Left ventricle myocardium superior (tissue), 1 donor: Measurements from ENCODE around the gene NINL. TPM values are rescaled to one million over a fixed set of nuclear protein-coding genes. Genes with fewer than 3 reads are reported as not detected.
A peak's percentile ranks its signal among the peaks of the same experiment; 100 is the strongest.
"Not testable (repeated sequence)": the region's sequence is repeated elsewhere in the genome, so short reads cannot be mapped to it uniquely, and the experiment has no call there.

ENCODE experiments used
- ATAC-seq: fragments of 200-7000 bp; cut with Tn5 transposase; one replicate; pipeline ENCODE4 v1.9.1; 2020; ENCODE audit warnings: mild to moderate bottlenecking, moderate library complexity
- DNase-seq: peaks from one replicate; pipeline ENCODE4 v3.0.0-alpha.2; 2020
- intact Hi-C: fragments of 100-400 bp; cut with micrococcal nuclease; formaldehyde crosslinking; loops from one replicate; pipeline ENCODE4 v1.11.0; 2022
- total RNA-seq: library from RNA; stranded (reverse); fragmentation: NEBNext Ultra II Directional; extraction: Animal tissue kit (Norgen Biotek cat#: 25700); gene quantifications from one replicate; pipeline ENCODE4 v1.2.1, GENCODE V29; 2021
- donor health status: DM: no; HTN: yes; CAD: no; lungs with severe emphysema.

The NINL gene
- total RNA-seq, 1 donor from 2014 or later: 7.6 TPM

DNA sequence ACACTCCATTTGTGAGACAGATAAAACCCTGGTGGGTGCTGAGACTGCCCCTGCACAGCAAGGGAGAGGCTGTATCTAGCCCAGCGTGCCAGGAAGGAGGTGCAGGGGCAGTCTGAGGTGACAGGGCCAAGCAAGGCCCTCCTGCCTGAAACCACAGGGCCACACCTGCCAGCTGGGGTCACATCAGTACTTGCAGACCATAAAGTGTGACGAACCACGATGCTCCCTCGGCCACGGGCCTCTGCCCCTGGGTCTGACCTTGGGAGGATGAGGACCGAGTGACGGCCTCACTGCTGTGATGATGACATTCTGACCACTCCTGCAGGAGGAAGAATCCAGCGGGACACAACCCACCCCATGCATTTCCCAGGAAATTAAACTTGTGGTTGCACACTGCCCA lies 75.1 kb downstream of the NINL start:
- ATAC-seq: no peak
- intact Hi-C loops: no loop called here
- DNase-seq: no peak

DNA sequence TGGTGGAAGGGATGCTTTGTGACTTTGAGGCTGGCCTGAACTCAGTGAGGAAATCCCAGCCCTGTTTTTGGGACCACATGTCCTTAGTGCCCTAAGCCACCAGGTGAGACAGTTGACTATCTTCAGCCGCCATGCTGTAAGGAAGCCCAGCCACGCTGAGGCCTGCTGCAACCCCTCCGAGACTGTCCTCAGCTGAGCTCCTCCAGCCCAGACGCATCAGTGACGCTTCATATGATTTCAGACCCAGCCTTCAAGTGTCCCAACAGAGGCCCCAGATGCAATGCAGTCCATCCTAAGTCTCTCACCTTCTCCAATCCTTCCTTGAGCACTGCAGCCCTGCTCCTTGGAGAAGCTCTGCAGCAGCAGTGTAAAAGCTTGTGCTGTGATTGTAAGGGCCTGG lies 76.2 kb downstream of the NINL start:
- DNase-seq (no peak), ATAC-seq (no peak)
- intact Hi-C loops: no loop called here

DNA sequence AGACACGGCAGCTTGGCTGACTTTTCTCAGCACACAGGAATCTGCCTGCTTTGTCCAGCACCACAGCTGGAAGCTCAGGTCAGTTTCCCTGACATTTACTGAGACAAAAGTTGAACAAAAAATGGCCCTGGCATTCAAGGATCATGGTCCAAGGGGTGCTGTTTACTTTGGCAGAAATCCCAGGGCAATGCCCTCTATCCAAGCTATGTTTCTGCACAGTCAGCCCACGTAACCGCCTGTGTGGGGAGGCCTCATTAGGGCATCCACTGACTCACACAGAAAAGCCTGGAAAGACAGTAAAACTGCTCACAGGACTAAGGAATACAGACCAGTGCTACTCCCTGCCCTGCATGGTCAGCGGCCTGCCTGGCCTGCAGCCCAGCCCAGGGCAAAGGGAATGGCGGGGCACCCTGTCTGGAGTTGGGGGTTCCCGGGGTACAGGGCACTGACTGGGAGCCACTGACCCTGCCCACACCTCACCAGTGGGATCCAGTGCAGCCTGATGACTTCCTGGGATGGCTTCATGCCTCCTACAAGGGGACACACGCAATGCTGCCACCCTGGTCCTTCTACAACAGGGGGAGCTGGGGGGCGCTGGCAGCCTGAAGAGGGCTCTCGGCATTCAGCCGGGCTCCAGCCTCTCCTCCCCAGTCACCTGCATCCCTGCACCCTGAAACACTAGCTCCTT lies 77.1 kb downstream of the NINL start:
- no peak for DNase-seq
- intact Hi-C loops: no loop called here
- ATAC-seq: no peak

DNA sequence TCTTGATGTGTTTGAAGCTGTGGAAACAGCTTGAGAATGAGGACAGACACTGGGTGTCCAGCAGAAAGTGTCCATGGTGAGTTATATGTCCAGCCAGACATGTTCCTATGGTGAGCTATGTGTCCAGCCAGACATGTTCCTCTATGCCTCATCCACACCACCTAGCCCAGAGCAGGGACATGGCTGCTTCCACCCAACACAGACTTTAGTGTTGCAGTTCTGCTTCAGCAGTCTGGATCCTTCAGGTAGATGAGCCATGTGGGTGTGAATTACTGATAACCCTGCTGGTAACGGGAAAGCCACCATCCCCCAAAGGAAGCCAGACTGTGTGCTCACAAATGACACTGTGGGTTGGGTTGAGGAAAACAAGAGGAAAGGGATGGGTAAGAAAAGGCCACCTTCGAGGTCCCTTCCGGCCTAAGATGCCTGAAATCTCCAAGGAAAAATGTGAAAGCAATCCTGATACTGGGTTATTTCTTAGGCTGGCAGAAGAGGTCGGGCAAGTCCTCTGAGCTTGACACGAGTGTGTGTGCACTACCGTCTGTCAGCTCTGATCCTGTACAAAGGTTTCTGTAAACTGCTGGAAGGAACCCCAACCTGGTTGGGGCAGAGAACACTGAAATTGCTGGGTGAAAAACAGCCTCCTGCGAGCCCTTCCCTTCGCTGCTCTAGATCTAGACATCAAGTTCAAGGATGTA lies 77.8 kb downstream of the NINL start:
- DNase-seq: no peak
- no peak for ATAC-seq
- intact Hi-C loops: no loop called here

DNA sequence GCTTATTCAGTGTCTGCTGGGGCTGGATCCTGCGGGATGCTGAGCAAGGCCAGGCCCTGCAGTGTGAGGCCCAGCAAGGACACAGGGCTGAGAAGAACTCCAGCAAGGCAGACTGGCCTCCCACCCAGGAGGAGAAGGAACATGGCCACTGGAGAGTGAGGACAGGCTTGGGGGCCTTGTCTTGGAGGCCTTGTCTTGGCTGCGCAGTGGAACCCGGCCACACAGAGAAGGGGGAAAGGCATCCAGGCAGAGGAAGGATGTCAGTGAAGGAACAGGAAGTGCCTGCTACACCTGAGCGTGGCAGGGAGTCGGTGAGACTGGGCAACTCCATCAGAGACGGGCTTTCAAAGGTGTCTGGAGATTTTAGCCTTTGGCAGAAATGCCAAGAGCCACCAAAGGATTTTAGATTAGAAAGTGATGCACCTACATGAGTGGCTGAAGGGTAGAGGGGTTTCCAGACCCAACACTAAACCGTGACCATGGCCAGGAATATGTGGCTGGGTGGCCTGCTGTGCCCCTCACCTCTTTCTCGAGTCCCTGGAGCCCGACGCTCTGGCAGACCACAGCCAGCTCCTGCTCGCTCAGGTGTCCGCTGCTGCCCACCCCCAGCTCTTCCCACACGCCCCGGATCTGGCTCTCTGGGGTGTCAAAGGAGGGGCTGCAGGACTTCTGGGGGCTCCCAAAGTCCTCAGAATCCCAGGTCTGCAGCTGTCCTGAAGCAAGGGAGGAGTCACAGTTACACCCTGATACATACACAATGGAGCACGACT lies 80.8 kb downstream of the NINL start:
- DNase-seq (no peak), ATAC-seq (no peak)
- intact Hi-C loops: no loop called here

DNA sequence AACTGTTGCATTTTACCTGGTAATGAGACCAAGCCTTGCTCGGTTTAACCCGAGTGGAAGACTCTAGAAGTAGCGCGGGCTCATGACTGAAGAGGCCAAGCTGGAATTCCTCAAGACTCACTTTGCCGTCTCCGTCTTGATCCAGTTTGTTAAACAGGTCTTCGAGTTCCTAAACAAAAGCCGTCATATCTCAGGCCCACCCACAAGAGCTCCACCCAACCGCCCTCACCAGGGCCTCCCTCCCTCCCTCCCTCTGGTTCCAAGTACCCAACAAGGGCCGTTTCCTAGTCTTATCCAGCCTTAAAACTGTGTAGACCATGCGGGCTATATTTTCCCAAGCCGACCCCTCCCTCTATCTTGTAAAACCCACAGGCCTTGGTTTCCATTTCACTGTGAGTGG lies 81.4 kb downstream of the NINL start:
- no peak for ATAC-seq
- intact Hi-C loops: no loop called here
- no peak for DNase-seq

DNA sequence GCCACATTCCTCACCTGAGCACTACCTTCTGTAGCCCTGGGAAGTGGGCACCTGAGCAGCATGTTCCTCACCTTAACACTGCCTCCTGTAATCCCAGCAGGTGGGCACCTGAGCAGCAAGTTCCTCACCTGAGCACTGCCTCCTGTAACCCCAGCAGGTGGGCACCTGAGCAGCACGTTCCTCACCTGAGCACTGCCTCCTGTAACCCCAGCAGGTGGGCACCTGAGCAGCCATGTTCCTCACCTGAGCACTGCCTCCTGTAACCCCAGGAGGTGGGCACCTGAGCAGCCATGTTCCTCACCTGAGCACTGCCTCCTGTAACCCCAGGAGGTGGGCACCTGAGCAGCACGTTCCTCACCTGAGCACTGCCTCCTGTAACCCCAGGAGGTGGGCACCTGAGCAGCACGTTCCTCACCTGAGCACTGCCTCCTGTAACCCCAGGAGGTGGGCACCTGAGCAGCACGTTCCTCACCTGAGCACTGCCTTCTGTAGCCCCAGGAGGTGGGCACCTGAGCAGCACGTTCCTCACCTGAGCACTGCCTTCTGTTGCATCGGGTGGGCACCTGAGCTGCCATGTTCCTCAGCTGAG lies 82.2 kb downstream of the NINL start:
- ATAC-seq, DNase-seq, intact Hi-C loops: not testable (repeated sequence)

DNA sequence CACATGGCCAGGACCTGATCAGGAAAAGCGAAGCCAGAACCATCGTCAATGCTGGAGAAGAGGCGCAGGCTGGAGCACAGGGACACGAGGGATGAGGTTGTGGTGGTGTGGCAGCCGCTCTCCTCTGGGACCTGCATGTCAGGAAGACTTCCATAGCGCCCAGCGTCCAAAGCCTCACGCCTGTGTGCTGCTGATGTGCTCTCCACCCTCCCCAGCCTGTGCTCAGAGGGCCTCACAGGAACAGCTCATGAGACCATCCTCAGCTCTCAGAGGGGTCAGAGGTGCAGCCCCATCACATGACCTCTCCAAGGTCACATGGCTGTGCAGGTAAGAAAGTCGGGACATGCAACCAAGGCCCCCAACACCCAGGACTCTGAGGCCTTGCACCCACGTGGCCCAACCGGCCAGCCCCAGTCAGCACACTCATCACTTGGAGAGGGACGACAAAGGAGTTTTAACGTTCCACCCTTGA lies 84.4 kb downstream of the NINL start:
- ATAC-seq: no peak
- no peak for DNase-seq
- intact Hi-C loops: no loop called here

DNA sequence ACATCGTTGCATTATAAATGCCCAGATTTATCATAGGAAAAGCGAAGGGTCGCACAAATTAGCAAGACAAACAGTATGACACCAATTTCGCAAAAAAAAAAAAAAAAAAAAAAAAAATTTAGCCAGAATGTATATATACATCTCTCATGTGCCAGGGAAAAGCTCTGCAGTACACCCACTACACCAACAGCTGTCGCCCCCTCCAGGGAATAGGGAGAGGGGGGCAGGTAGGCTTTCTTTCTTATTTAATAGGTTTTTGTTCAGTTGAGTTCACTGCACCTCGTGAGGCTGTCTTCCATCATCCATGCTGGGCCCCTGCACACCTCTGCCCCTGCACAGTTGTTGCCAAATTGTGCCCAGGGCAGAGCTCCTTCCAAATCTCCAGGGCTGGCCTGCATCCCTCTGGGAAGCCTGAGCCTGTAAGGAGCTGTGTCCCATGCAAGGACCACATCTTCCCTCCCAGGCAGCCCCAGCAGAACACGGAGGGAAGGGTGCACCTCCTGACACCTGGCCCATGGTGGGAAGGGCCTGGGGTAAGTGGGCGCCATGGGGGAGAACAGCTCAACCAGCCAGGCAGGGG lies 85.4 kb downstream of the NINL start:
- ATAC-seq: no peak
- no peak for DNase-seq
- intact Hi-C loops: no loop called here

DNA sequence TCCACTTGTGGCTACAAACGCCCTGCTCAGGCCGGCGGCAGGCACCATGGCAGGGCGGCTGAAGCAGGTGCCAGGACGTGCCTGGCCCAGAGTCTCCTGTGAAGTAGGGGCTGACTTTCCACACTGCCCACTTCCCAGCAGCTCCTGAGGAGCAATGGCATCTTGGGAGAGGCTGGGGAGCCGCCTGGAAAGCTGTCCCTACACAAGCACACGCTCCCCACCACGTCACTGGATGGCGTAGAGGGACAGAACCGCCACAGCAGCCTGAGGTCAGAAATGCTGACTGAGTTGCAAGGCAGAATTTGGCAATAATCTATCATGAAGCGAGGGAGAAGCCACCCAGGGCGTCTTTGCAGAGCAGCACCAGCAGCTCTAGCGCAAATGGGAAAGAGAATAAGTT lies 86.3 kb downstream of the NINL start:
- ATAC-seq (no peak), DNase-seq (no peak)
- intact Hi-C loops: no loop called here

DNA sequence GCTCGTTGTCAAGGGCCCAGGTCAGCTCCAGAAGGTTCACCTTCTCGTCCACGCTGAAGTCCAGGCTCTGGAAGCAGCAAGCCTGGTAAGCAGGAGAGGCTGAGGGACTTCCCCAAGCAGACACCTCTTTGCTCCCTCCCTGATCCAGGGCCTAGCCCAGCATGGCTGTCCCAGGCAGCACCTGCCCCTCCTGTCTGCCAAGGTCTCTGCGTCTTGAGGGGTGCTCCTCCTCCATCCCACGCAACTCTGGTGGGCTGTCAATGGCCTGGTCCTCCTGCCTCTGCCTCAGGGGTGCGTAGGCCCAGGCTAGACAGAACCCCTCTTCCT lies 87.1 kb downstream of the NINL start:
- no peak for DNase-seq
- intact Hi-C loops: no loop called here
- ATAC-seq: no peak

DNA sequence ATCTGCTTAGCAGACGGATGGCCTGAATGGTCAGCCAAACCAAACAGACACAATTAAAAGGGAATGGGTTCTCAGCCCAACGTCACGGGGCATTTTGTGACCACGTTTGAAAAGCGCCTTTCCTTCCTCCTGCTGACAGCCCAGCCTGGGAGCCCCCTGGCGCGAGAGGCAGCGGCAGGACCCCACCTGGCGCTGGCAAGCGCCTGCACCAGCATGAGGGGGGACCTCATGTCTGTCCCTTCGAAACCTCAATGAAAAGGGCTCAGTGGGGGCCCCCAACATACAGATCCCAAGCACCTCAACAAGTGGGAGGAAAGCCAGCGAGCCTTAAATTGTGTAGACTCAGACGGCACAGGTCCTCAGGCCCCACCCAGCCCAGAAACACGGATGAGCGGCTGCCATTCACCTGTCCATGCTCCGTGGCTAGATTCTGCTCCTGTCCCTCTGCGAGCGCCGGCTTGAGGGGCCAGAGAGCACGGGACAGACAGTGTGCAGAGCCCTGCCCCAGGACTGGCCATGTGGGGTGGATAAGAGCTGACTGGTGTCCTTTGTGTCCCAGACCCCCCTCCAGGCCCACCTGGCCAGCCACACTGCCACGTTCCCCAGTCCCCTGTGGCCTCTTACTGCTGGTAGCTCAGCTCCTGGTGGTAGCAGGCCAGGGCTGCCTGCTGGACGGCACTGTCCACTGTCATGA lies 87.6 kb downstream of the NINL start:
- DNase-seq (no peak), ATAC-seq (no peak)
- intact Hi-C loops: no loop called here

DNA sequence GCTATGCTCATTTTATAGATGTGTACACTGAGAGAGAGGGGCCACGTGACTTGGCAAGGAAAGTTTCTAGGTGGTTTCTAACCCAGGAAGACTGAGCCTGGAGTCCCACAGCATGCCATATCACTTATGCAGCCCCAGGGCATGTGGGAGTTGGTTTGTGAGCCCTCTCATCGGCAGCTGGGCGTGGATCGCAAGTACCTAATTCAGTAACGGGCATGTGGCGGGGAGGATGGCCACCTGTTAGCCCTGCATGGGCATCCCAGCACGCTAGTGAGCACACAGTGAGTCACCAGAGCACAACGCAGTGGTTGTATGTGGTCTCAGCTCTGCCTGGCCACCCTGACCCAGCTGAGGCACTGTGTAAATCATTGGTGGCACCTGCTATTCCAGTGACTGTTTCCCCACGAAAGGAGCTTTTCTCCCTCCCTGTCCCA lies 88.3 kb downstream of the NINL start:
- ATAC-seq (no peak), DNase-seq (no peak)
- intact Hi-C loops: no loop called here

DNA sequence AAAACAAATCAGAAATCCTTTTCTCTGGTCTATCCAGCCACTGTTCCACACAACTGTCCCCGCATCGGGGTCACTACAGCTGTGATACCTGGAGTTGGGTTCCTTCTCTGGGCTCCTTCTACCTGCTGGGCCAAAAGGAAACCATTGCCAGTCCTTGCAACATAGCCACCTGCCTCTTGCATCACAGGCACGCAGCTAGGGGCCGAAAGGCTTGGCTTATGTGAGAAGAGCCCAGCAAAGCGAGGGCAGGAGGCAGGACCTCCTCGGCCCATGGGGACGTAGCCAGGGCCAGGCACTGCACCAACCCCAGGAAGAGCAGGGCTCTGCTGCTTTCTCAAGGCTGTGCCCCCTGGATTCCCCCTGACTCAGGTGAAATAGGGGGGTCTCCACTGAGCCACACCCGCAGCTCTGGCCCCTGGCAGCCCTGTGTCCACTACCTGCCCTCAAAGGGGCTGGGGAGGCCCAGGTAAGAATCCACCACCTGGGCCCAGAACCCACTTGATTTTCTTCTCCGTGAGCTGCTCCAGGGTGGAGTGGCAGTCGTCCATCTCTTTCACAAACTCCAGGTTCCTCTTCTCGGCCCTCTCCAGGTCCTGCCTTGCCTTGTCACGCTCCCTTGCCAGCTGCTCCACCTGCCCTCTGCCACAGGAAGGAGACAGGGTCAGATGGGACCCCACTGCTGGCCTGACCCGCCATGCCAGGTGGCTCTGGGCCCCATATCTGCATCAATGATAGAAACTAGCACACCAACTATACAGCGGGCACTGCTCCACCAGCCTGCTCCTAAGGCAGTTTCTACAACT lies 89.0 kb downstream of the NINL start:
- ATAC-seq (no peak), DNase-seq (no peak)

DNA sequence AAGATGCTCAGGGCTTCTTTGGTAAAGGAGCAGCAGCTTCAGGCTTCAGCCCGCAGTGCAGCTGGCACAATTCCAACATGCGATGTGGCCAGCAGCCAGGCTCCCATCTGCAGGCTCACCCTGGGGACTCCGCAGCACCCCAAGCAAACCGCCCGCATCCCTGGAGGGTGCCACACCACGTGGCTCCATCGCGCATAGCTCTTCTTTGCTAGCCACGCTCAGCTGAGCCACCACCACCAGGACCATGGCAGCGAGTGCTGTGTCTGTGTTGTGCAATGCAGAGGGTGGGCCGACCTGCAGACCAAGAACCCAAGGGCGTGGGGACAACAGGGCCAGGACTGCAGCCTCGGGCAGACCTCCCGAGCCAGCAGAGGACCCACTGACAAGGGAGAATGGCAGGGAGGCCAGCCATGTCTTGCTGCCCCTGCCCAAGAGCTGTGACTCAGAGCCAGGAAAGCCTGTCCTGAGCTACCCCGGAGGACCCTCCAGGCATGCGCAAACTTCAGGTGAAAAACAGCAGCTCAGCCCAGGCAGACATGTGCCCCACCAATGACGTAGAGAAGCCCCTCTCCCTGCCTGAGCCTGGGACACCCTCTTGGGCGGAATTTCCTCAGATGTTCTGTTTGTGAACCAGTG lies 90.0 kb downstream of the NINL start:
- ATAC-seq (no peak), DNase-seq (peak; percentile 46)
- intact Hi-C loops: no loop called here

More for the DNA sequence above, 89.0 kb downstream of the NINL start:
- intact Hi-C loops: no loop called here

DNA sequence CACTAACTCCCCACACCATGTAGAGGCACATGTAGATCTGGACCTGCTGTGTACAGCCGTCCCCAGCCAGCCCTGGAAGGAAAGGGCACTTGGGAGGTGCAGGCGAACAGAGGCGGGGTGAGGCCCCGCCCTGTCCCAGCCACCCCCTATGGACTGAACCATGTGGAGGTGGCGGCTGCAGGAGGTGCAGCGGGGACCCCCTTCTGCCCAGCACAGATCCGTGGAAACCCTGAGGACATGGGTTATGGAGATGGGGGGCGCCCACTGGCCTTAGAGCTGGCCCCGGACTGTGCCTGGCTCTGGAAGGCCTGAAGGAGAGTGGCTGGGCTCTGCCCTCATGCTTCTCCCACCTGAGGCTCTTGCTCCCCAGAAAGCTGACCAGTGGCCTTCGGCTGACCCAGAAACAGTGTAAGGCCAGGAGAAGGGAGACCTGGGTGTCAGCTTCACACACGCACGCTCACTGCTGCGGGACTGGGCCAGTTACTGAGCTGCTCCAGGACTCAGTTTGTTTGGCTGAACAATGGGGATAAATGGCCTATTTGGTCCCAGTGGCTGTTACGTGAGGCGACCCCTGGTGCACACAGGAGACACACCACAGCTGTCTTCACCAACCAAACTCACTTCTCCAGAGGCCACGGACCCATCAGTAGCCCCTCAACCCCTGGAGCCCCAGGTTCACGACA lies 90.7 kb downstream of the NINL start:
- DNase-seq (no peak), ATAC-seq (no peak)
- intact Hi-C loops: no loop called here

DNA sequence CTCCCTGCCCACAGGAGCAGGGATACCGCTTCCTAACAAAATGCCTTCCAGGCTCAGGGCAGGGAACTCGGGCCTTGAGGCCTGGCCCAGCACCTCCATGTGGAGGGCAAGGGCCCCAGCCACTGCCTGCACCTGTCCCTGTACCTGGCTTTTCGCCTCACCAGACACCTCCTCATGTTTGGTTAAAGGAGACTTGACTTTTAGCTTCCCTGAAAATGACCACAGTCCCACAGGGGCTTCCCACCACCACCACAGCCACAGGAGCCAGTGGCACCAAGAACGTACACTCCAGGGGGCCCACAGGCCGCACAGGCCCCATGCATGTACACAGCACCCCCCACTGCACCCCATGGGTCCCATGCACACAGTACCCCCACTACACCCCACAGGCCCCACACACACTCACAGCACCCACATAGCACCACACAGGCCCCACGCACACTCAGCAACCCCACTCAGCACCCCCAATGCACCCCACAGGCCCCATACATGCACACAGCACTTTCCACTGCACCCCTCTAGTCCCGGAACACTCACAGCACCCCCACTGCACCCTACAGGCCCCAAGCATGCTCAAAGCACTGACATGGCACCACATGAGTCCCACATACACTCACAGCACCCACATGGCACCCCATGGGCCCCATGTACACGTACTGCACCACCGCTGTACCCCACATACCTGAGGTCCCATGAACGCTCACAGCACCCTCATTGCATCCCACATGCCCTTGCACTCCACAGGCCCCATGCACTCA lies 91.4 kb downstream of the NINL start:
- DNase-seq (no peak), ATAC-seq (no peak)
- intact Hi-C loops: no loop called here
